ENCODE measurements around the gene TMEM201.
"Not testable (repeated sequence)": the region's sequence is repeated elsewhere in the genome, so short reads cannot be mapped to it uniquely, and the experiment has no call there.

The TMEM201 gene

GRCh38 chr1:9624081-9624480 is 35.4 kb downstream of the TMEM201 start:
- no peak for DNase-seq

DNA sequence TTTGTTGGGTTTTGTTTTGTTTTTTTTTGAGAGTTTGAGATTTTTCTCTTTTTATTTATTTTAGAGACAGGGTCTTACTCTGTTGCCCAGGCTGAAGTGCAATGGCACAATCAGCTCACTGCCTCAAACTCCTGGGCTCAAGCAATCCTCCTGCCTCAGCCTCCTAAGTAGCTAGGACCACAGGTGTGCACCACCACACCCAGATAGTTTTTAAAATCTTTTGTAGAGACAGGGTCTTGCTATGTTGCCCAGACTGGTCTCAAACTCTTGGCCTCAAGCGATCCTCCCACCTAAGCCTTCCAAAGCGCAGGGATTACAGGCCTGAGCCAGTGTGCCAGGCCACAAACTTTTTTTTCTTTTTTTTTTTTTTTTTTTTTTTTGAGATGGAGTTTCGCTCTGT is 36.3 kb downstream of the TMEM201 start:
- not testable (repeated sequence) for DNase-seq

DNA sequence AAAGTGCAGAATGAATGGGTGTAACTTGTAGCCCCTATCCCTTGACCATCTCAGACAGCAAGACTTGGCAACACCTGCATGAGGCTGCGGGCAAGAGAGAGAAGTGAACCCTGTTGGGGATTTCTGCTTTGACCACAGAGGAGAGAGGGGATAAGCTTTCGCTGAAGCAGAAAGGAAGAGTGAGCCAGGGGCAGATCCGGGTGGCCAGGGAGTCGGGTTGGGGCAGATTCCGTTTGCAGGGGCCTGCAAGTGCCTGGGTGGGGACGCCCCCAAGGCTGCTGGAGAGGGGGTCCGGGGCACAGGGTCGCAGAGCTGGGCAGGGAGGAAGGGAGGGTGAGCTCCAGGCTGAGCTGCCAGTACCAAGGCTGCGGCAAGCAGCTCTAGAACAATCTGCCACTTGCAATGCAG is 37.5 kb downstream of the TMEM201 start:
- DNase-seq = no peak

DNA sequence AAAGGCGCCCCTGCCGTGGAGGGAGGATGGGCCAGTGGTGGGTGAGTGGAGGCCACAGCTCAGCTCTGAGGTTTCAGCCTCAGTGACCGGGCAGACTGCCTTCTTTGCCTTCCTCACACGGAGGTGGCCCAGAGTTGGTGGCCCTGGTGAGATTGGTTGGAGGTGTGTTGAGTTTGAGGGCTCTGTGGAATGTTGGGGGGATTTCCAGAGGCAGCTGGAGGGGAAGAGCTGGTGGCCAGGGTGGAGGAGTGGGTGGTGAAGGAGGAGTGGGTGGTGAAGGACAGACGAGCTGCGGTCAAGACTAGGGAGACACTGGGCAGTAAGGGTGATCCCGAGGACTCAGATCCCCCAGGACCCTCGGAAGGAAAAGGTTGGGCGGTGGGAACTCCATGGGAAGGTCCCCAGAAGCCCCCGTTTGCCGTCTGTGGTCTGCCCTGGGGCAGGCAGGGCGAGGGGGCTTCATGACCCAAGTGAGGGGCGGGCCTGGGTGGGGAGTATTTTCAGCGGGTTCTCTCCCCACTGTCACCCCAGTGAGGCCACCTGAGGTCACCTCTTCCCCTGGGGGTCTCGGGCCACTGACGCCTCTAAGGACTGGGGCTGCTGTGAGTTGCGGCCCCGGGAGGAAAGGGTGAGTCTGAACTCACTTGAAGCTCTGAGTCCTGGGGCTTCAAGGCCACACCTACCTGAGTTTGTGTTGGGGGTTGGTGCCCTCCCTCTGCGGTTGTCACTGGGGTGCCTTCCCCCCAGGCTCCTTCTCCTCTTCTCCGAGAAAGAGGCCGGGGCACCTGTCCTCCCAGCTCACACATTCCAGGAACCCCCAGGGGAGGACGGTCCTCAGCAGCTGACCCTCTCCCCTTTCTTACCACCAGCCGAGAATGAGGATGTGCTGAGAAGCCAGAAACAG is 40.1 kb downstream of the TMEM201 start:
- DNase-seq = peak; percentile 75

GRCh38 chr1:9629445-9630201 is 40.9 kb downstream of the TMEM201 start:
- peak; percentile 79 for DNase-seq

- no peak for DNase-seq
These were observed 41.8 kb downstream of the TMEM201 start for GRCh38 chr1:9630331-9631111.

DNA sequence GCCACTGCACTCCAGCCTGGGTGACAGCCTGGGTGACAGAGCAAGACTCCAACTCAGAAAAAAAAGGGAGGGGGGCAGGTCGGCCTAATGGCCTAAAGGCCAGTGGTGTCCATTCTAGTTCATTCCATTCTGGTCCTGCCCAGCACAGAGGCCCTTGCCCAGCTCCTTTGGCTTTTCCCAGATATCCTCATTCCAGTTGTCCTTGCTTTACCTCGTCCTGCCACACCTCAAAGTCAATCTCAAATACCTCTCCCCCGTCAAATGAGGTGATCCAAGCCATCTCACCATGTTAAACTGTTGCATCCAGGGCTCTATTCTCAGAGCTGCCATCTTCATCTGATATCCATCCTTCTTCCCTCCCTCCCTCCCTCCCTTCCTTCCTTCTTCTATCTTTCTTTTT is 42.9 kb downstream of the TMEM201 start:
- DNase-seq = no peak

DNA sequence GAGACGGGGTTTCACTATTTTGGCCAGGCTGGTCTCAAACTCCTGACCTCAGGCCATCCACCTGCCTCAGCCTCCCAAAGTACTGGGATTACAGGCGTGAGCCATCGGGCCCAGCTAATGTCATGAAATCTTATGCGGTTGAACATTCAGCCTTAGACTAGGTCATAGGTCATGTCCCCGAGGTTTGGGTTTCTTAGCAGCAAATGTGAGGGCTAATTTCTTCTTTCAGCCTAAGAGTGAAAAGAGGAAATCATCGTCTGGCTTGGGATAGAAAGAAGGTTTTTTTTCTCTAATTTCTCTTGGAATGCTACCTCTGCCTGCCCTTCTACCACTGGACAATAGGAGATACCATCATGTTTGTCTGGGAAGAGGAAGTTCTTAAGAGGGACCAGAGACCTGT is 44.8 kb downstream of the TMEM201 start:
- DNase-seq = no peak

GRCh38 chr1:9634582-9634981 is 45.9 kb downstream of the TMEM201 start:
- DNase-seq = no peak

- no peak for DNase-seq
These were observed 50.5 kb downstream of the TMEM201 start for GRCh38 chr1:9639227-9639626.

DNA sequence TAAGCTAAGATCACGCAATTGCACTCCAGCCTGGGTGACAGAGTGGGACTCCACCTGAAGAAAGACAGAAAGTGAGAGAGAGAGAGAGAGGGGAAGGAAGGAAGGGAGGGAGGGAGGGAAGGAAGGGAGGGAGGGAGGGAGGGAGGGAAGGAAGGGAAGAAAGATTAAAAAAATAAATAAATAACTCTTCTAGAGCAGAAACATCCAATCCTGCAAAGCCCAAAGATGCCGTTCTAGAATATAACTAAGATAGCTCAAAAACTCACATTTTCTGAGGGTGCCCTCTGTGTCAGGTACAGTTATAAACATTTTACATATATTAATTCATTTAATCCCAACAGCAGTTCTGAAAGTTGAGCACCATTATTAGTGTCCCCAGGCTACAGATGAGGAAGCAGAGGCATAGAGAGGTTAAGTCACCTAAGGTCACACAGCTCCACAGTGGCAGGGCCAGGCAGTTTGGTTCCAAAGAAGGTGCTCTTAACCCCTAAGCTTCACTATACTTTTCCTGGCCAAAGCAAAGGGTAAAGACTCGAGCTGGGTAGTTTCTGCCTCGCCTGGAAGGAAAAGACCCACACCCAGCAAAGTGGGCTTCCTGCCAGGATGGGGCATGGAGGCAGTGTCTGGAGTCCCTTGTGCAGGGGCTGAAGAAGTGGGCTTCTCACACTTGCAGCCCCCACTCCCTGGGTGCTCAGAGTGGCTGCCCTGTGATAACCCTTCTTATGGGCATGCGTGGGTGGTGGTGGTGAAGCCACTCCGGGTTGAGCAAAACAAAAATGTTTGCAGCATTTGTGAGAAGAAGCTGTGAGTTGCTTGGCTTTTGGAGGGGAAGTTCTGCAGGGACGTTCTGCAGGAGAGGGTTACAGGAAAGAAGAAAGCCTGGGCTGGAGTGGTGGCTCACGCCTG is 54.9 kb downstream of the TMEM201 start:
- DNase-seq = no peak

- no peak for DNase-seq
These were observed 57.3 kb downstream of the TMEM201 start for GRCh38 chr1:9646037-9646436.

DNA sequence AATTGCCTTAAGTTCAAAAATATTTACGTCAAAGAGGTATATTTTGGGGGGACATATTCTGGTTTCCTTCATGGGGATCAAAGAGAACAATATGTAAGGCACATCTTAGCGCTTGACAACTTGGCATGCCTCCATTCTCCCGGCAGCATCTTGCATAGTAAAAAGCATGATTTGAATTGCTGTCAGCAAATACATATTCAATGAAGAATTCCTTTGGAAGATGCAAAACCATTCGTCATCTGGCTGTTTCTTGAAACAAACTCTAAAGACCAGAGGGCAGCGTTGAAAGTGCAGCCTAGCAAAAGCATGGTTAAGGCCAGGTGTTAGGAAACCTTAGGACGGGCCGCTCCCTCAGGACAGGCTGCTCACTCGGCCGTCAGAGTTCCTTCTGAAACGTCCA is 59.5 kb downstream of the TMEM201 start:
- no peak for DNase-seq

DNA sequence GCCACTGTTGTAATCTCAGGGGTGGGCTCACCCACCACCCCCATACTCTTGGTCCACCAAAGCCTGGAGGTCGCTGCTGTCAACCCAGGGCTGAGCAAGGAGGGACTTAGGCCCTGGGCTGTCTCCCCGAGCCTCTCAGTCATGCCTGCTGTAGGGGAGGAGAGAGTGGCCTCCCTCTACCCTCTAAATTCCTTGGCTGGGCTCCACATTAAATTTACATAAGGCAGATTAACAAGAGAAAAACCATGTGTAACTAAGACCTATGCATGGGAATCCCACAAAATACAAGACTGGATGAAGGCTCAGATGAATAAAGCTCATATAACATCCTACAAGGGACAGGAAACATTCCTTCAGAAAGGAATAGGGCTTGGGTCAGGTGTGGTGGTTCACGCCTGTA is 61.1 kb downstream of the TMEM201 start:
- DNase-seq = no peak

- DNase-seq = no peak
These were observed 62.5 kb downstream of the TMEM201 start for GRCh38 chr1:9651220-9651564.

DNA sequence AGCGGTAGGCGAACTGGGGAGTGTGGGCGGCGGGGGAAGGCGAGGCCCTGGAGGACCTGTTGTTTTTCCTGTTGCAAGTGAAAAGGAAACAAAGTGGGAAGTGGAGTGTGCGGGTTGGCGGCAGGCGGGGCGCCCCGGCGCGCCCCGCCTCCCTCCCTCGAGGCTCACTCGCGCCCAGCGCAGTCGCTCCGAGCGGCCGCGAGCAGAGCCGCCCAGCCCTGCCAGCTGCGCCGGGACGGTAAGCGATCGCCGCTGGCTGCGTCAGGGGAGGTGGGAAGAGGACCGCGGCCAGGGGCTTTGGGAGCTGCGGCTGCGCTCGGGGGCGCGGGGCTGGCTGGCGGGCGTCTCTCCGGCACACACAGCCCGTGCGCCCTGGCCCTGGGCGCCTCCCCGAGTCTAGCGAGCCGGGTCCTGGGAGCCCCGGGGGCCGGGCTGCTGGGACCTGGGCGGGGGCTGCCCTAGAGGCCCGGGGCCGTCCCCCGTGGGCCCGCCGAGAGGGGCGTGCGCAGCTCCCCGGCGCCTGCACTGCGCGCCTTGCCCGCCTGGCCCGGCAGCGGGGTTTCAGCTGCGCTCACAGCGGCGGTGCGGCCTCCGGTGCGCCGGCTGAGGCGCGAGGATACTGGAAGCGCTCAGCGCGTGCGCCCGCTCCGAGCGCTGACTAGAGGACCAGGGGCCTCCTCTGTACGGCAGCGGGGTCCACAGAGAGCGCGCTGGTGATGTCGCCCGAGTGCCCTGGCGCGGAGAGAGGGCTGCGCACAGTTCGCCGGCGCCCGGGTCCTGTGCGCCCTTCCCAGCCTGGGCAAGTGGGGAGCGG is 63.1 kb downstream of the TMEM201 start, which contains the start of gene PIK3CD:
PIK3CD (plus strand) TSS at position 167 of the 814 bp plus-strand sequence. CDS start 58,725 bp downstream, outside the sequence.
- DNase-seq = peak; percentile 45

GRCh38 chr1:9652379-9653209 is 63.9 kb downstream of the TMEM201 start:
- peak; percentile 80 for DNase-seq

DNA sequence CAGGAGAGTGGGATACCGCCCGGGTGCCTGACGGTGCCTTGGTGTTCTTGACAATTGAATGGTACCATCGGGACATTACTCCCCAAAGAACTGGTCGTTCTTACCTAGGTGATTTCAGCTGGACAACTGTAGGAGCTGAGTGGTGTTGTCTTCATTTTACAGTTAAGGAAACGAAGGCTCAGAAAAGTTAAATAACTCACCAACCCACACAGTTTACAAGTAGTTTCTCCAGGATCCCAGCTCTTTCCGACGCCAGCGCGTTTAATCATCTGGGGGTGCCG is 64.4 kb downstream of the TMEM201 start:
- no peak for DNase-seq

GRCh38 chr1:9653491-9654050 is 64.9 kb downstream of the TMEM201 start:
- DNase-seq = peak; percentile 26

Data from activated gamma-delta T cell treated with Interleukin-2 at 50 U/mL for 16 hours (primary cell).